ENCODE measurements around the gene ECSCR. TPM values are rescaled to one million over a fixed set of nuclear protein-coding genes. Genes with fewer than 3 reads are reported as not detected.
"Not testable (repeated sequence)": the region's sequence is repeated elsewhere in the genome, so short reads cannot be mapped to it uniquely, and the experiment has no call there.

Gene ECSCR
- total RNA-seq, 4 donors from 2014 or later = 19.2 to 68.9 (median 42.0) TPM

DNA sequence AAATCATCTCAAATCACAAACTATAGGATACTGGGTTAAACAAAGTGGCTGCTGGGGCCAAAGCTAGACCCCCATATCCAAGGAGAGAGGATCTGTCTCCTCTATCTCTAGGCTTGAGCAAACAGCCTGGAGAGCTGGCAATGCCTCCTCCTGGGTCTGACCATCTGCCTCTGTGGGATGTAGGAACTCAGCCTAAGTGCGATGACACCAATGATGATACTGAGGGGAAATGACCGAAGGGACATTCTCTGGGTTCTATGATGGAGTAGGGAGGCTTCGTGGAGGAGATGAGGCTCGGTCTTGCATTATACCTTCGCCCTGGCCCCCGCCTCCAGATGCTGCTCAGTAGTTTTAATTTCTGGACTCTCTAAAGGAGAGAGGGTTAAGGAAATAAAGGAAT is 49.4 kb downstream of the ECSCR start:
- peaks cover 7 to 8% of the 10 kb centered on the region in 2 donors for H3K4me1 ChIP-seq
- H3K4me3 ChIP-seq = no peak overlapping the region
- TF ChIP-seq, protein P1, sequence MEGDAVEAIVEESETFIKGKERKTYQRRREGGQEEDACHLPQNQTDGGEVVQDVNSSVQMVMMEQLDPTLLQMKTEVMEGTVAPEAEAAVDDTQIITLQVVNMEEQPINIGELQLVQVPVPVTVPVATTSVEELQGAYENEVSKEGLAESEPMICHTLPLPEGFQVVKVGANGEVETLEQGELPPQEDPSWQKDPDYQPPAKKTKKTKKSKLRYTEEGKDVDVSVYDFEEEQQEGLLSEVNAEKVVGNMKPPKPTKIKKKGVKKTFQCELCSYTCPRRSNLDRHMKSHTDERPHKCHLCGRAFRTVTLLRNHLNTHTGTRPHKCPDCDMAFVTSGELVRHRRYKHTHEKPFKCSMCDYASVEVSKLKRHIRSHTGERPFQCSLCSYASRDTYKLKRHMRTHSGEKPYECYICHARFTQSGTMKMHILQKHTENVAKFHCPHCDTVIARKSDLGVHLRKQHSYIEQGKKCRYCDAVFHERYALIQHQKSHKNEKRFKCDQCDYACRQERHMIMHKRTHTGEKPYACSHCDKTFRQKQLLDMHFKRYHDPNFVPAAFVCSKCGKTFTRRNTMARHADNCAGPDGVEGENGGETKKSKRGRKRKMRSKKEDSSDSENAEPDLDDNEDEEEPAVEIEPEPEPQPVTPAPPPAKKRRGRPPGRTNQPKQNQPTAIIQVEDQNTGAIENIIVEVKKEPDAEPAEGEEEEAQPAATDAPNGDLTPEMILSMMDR (IDR thresholded peaks at IDR 0.05) = no peak
- TF ChIP-seq POLR2A (IDR thresholded peaks at IDR 0.05) = no peak
- no peak overlapping the region for H3K27ac ChIP-seq
- DNase-seq = peak in 1 of 2 donors; percentile 1
- intact Hi-C loops (cut with DNase I; ENCODE audit: low total_unique reads) = no loop called here
- no peaks in the 10 kb centered on the region for H3K9me3 ChIP-seq
- H3K27me3 ChIP-seq = no peaks in the 10 kb centered on the region
- no peaks in the 10 kb centered on the region for H3K36me3 ChIP-seq

GRCh38 chr5:139410993-139411828 is 51.3 kb downstream of the ECSCR start:
- Histone ChIP-seq H3K27me3 (no peaks in the 10 kb centered on the region), H3K36me3 (no peaks in the 10 kb centered on the region), H3K27ac (peak overlapping the region; percentile 64 to 73), H3K4me1 (peaks cover under 1 to 8% of the 10 kb centered on the region in 2 donors), H3K4me3 (no peak overlapping the region), H3K9me3 (no peaks in the 10 kb centered on the region)
- peak; percentile 41 to 73 for DNase-seq
- TF ChIP-seq, protein P1 (IDR thresholded peaks at IDR 0.05) = no peak
- TF ChIP-seq POLR2A (IDR thresholded peaks at IDR 0.05) = no peak
- intact Hi-C loops (cut with DNase I; ENCODE audit: low total_unique reads) = no loop called here

- no peak overlapping the region for H3K4me3 ChIP-seq
- H3K9me3 ChIP-seq = no peaks in the 10 kb centered on the region
- DNase-seq = peak in 1 of 2 donors; percentile 10
- intact Hi-C loops (cut with DNase I; ENCODE audit: low total_unique reads) = no loop called here
- peaks cover 0 to 8% of the 10 kb centered on the region in 2 donors for H3K4me1 ChIP-seq
- peak overlapping the region; percentile 64 to 73 for H3K27ac ChIP-seq
- no peaks in the 10 kb centered on the region for H3K36me3 ChIP-seq
- no peak for TF ChIP-seq POLR2A (IDR thresholded peaks at IDR 0.05)
- H3K27me3 ChIP-seq = no peaks in the 10 kb centered on the region
Measured at GRCh38 chr5:139410121-139410992, 52.2 kb downstream of the ECSCR start.

DNA sequence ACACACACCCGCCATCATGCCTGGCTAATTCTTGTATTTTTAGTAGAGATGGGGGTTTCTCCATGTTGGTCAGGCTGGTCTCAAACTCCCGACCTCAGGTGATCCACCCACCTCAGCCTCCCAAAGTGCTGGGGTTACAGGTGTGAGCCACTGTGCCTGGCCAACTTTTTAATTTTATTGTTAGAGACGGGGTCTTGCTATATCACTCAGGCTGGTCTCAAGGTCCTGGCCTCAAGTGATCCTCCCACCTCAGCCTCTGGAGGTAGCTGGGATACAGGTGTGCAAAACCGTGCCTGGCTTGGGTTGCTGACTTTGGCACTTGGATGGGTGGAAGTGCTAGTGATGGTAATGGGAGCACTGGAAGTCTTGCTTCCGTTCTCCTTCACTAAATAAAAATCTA is 53.4 kb downstream of the ECSCR start:
- intact Hi-C loops (cut with DNase I; ENCODE audit: low total_unique reads); H3K27me3 ChIP-seq; H3K4me3 ChIP-seq; H3K9me3 ChIP-seq; H3K4me1 ChIP-seq; H3K36me3 ChIP-seq: not testable (repeated sequence)
- peak in 1 of 2 donors; percentile 6 for DNase-seq
- peak overlapping the region in 1 of 2 donors; percentile 16 for H3K27ac ChIP-seq

GRCh38 chr5:139408191-139408590 is 54.4 kb downstream of the ECSCR start:
- TF ChIP-seq, protein P1 (IDR thresholded peaks at IDR 0.05) = no peak
- no peak for TF ChIP-seq POLR2A (IDR thresholded peaks at IDR 0.05)
- Histone ChIP-seq H3K27me3 (no peaks in the 10 kb centered on the region), H3K9me3 (no peaks in the 10 kb centered on the region), H3K36me3 (no peaks in the 10 kb centered on the region), H3K4me1 (peaks cover 0 to 8% of the 10 kb centered on the region in 2 donors), H3K27ac (no peak overlapping the region), H3K4me3 (no peak overlapping the region)
- intact Hi-C loops (cut with DNase I; ENCODE audit: low total_unique reads) = no loop called here
- no peak for DNase-seq

- intact Hi-C loops (cut with DNase I; ENCODE audit: low total_unique reads) = no loop called here
- H3K4me1 ChIP-seq = peaks cover 0 to 11% of the 10 kb centered on the region in 2 donors
- H3K27ac ChIP-seq = no peak overlapping the region
- TF ChIP-seq, protein P1 (IDR thresholded peaks at IDR 0.05) = no peak
- no peak for TF ChIP-seq POLR2A (IDR thresholded peaks at IDR 0.05)
- no peak overlapping the region for H3K4me3 ChIP-seq
- no peaks in the 10 kb centered on the region for H3K27me3 ChIP-seq
- no peak for DNase-seq
- H3K36me3 ChIP-seq = no peaks in the 10 kb centered on the region
- no peaks in the 10 kb centered on the region for H3K9me3 ChIP-seq
Measured at GRCh38 chr5:139407517-139407916, 55.0 kb downstream of the ECSCR start.
